NB4 (cell line): ENCODE measurements around the gene NEK5.

Experiments used
- CTCF ChIP-seq: IDR thresholded peaks from one replicate; pipeline ENCODE4 v1.5.1; 2012; ENCODE audit warnings: low read depth, low read length
- MYC ChIP-seq: IDR thresholded peaks from 2 replicates; pipeline ENCODE4 v1.6.1; 2011; ENCODE audit warnings: low read depth, low read length
- POLR2A ChIP-seq: IDR thresholded peaks from 2 replicates; pipeline ENCODE4 v1.6.1; 2011; ENCODE audit warnings: mild to moderate bottlenecking; ENCODE audit not compliant: insufficient read length; ENCODE audit errors: extremely low read depth
- TF ChIP-seq, protein P1 (sequence below): IDR thresholded peaks from 2 replicates; pipeline ENCODE4 v1.6.1; 2011; ENCODE audit warnings: low read depth, low read length

- TF ChIP-seq MYC = no peak
- TF ChIP-seq CTCF = no peak
- TF ChIP-seq, protein P1, sequence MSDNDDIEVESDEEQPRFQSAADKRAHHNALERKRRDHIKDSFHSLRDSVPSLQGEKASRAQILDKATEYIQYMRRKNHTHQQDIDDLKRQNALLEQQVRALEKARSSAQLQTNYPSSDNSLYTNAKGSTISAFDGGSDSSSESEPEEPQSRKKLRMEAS = no peak
- no peak for TF ChIP-seq POLR2A
Observed at GRCh38 chr13:52118095-52118494, 10.8 kb downstream of the NEK5 start.
